ENCODE measurements around the gene MUC2. TPM values are rescaled to one million over a fixed set of nuclear protein-coding genes. Genes with fewer than 3 reads are reported as not detected.

MUC2 gene
- total and polyA plus RNA-seq, 2 of the 4 experiments (the other 2 are of a cell fraction), result not detected

DNA sequence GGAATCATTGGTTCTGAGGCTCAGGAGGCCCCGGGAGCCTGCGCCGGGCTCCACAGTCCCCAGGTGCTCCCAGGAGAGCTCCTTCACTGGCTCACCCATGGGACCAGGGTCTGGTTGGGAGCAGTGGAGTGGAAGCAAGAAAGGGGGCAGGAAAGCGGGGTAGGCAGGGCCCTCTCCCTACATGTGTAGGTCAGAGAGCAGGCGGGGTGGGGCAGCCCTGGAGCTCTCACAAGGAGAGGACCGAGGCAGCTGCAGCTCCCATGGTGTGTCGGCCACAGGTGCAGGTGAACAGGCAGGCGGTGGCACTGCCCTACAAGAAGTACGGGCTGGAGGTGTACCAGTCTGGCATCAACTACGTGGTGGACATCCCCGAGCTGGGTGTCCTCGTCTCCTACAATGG, 28.3 kb downstream of the MUC2 start:
- Histone ChIP-seq H3K9me1 (ENCODE audit: insufficient read depth, low read length) (no peaks in the 10 kb centered on the region), H3K27me3 (ENCODE audit: control insufficient read depth, insufficient read depth, low read length) (peaks cover 6% of the 10 kb centered on the region; the same call in 1 of the 2 replicates), H3K4ac (ENCODE audit: low read depth, low read length) (no peak overlapping the region), H3K4me1 (ENCODE audit: control insufficient read depth, insufficient read depth, low read length) (no peaks in the 10 kb centered on the region), H4K20me1 (ENCODE audit: insufficient read depth, low read length) (no peaks in the 10 kb centered on the region), H3K36me3 (ENCODE audit: control insufficient read depth, insufficient read depth, low read length) (no peaks in the 10 kb centered on the region), H2BK5ac (ENCODE audit: low read depth, low read length, poor library complexity, severe bottlenecking) (no peak overlapping the region), H3K9me3 (ENCODE audit: control insufficient read depth, insufficient read depth, low read length) (peaks cover 9% of the 10 kb centered on the region; the same call in 1 of the 2 replicates), H2BK120ac (ENCODE audit: low read depth, low read length) (no peak overlapping the region), H3K56ac (ENCODE audit: extremely low read depth, insufficient read depth, low read length) (no peak overlapping the region), H4K91ac (ENCODE audit: insufficient read depth, low read depth, low read length) (no peak overlapping the region), H3K23ac (ENCODE audit: low read depth, low read length) (no peak overlapping the region), H2BK20ac (ENCODE audit: low read depth, low read length) (no peak overlapping the region), H3K14ac (replicated peaks; ENCODE audit: low read depth, low read length) (no peak overlapping the region), H2AK5ac (ENCODE audit: low read depth, low read length) (no peak overlapping the region), H3K9ac (ENCODE audit: low read depth, low read length) (no peak overlapping the region), H3K79me1 (ENCODE audit: low read depth in 1 of 2, low read length in 2 of 2) (no peaks in the 10 kb centered on the region), H2BK15ac (ENCODE audit: low read depth, low read length) (no peak overlapping the region), H3K4me2 (ENCODE audit: low read depth, low read length) (no peak overlapping the region), H4K5ac (ENCODE audit: low read depth, low read length) (no peak overlapping the region), H3K4me3 (ENCODE audit: insufficient read depth, low read depth, low read length) (no peak overlapping the region), H3K18ac (ENCODE audit: low read depth, low read length) (no peak overlapping the region), H3K27ac (ENCODE audit: insufficient read depth, low read length) (no peak overlapping the region), H2AFZ (replicated peaks; ENCODE audit: low read length, poor library complexity) (no peak overlapping the region), H2AK9ac (replicated peaks; ENCODE audit: low read depth, low read length, poor library complexity) (no peak overlapping the region), H4K8ac (ENCODE audit: low read depth in 2 of 2, low read length in 2 of 2) (no peak overlapping the region)
- in situ Hi-C loops (cut with MboI; ENCODE audit: low sequenced_read_pairs), result no loop called here
- DNase-seq (no peak), ATAC-seq (ENCODE audit: low read depth) (no peak)
- no TSS peak for BruUV-seq (replicated peaks)
- TF ChIP-seq CEBPB (IDR thresholded peaks at IDR 0.05; ENCODE audit: low read depth, low read length) (no peak), NFE2L2 (IDR thresholded peaks at IDR 0.05; ENCODE audit: low read depth, low read length) (no peak), MAZ (IDR thresholded peaks at IDR 0.05; ENCODE audit: borderline replicate concordance, low read depth, low read length) (no peak), MAFK (IDR thresholded peaks at IDR 0.05; ENCODE audit: low read depth, low read length) (no peak), FOS (IDR thresholded peaks at IDR 0.05; ENCODE audit: low read depth, low read length) (no peak), RFX5 (IDR thresholded peaks at IDR 0.05; ENCODE audit: low read depth, low read length) (no peak), RAD21 (IDR thresholded peaks at IDR 0.05; ENCODE audit: low read length) (no peak)
- TF ChIP-seq, protein P1, sequence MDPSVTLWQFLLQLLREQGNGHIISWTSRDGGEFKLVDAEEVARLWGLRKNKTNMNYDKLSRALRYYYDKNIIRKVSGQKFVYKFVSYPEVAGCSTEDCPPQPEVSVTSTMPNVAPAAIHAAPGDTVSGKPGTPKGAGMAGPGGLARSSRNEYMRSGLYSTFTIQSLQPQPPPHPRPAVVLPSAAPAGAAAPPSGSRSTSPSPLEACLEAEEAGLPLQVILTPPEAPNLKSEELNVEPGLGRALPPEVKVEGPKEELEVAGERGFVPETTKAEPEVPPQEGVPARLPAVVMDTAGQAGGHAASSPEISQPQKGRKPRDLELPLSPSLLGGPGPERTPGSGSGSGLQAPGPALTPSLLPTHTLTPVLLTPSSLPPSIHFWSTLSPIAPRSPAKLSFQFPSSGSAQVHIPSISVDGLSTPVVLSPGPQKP (IDR thresholded peaks at IDR 0.05; ENCODE audit: borderline replicate concordance, low read depth, low read length), result no peak
- POLR2A ChIA-PET (ENCODE audit: unreplicated experiment), result no interaction called here
- CTCF ChIA-PET, result no interaction called here
- intact Hi-C loops (cut with micrococcal nuclease), result no loop called here
- 61% methylated on average over 4 of the region's 12 CpGs; no CpG with 5 or more reads in 1 of the 2 experiments for whole genome bisulfite sequencing, 2 experiments (ENCODE audit: extremely low coverage in 2 of 2, insufficient read length in 1 of 2)
- dilution Hi-C loops (cut with HindIII; ENCODE audit: low sequenced_read_pairs, unreplicated experiment), result no loop called here

Measured in IMR-90 (cell line).